HL-60/S4 treated with retinoic acid at 250 ng/mL for 4 days and 3 days (cell line): ENCODE measurements around the gene DNAH3.
"Not testable (repeated sequence)": the region's sequence is repeated elsewhere in the genome, so short reads cannot be mapped to it uniquely, and the experiment has no call there.

Experiments
- in situ Hi-C: fragments of 300-500 bp; cut with MboI; formaldehyde crosslinking; loops from 2 replicates; pipeline ENCODE4 v1.7.0; 2022; ENCODE audit warnings: low sequenced_read_pairs

DNAH3 gene

DNA sequence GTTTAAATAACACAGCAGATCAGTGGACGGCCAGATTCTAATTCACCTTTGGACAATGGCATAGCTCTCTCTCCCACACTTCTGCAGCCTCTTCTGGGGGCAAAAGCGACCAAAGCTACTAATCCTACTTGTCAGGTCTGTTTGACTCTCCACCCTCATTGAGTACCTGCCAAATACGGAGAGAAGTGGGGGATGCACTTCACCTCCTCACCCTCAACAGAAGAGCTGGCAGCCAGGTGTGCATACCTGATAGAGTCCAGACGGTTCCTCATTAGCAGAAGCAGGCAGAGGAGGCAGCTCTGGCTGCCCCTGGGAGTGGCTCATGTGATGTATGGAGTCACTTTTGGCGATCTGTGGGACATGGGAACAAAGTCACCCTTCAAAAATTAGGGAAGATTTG, 4.9 kb downstream of the DNAH3 start:
- in situ Hi-C loops: no loop called here

DNA sequence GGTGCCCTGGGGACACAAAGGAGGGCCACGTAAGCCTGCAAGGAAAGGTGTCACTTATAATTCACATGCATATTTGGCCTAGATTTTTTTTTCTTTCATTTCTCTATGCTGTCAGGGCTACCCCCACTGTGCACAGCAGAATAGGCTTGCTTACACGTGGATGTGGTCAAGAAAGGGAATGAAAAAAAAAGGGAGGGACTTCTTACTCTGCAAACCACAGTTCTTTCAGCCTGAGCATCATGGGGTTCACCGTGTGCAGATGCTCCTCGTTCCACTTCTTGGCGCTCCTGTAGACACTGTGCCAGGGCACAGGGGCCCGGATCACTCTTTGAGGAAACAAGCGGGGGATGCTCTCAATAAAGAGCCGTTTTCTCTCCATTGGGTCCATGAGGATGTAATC, 16.6 kb downstream of the DNAH3 start:
- in situ Hi-C loops: no loop called here

DNA sequence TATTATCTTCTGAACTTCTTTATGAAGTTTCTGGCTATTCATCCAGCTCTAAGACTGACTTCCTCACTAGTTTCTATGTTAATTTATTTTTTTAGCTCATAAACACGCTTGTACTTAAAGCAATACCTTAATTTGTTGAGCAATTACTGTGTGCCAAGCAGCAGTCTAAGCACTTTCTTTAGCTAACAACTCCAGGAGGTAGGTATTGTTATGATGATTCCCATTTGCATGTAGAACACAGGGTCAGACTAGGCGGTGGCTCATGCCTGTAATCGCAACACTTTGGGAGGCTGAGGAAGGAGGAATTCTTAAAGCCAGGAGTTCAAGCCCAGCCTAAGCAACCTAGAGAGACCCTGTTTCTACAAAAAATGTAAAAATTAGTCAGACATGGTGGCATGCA, 19.8 kb downstream of the DNAH3 start:
- in situ Hi-C loops: no loop called here

DNA sequence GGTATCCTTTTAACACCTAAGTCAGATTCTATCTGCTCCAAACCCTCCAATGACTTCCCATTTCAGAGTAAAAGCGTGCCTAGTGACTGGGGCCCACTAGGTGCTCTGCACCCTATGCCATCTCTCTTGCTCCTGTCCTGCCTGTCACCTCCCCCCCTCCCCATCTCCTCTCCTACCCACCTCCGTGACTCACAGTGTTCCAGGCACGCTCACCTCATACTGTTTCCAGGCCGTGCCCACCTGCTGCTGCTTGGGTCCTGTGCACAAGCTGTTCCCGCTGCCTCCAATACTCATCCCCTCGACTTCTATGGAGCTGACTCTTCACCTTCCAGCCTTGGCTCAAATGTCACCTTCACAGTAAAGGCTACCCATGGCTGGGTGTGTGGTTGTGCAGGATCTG, 21.7 kb downstream of the DNAH3 start:
- in situ Hi-C loops: no loop called here

DNA sequence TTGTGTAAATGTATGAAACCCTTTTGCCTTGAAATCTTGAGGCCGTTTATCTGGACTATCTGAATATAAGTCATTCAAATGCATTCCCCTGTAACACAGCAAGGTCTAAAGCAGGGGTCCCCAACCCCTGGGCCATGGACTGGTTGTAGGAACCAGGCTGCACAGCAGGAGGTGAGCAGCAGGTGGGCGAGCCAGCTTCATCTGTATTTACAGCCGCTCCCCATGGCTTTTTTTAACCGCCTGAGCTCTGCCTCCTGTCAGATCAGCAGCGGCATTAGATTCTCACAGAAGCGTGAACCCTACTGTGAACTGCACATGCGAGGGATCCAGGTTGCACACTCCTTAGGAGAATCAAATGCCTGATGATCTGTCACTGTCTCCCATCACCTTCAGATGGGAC, 24.1 kb downstream of the DNAH3 start:
- in situ Hi-C loops: no loop called here

DNA sequence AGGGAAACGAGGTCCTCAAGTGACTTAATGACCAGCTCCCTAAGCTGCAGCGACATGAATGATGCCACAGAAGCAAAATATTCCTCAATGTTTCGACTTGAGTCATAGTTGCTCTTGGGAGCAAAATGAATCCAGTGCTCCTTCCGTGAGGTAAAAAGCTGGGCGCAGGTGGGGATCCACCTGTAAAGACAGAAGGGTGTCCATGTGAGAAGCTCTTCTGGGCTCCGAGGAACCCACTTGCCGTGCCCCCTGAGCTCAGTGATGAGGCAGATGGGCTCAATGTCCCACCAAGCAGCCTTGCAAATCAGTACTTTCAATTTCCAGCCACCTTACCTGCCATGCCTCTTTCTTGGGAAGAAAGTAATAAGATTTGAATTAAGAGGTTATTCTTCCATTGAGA, 25.5 kb downstream of the DNAH3 start:
- in situ Hi-C loops: no loop called here

DNA sequence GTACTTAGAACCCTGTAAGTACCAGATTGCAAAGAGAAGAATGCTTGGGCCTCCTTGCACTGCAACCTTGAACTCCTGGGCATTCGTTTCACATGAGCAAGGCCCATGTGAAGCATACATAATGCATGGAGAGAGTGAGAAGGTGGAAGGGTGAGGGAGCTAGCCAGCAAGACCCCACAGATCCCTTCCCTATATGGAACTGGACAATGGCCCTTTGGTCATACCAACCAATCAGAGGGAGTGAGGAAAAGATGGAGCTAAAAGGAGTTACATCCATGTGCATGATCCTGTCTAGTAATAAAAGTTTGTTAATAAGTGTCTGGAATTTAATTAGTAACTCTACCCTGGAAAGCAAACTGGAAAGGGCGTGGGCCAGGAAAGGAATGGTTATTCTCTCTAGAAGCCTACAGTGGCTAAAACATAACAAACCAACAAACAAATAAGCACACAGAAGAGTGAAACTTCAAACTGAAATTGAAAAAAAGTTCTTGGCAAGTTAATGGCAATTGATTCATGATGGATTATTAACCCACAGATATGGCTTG, 29.6 kb downstream of the DNAH3 start:
- in situ Hi-C loops: no loop called here

DNA sequence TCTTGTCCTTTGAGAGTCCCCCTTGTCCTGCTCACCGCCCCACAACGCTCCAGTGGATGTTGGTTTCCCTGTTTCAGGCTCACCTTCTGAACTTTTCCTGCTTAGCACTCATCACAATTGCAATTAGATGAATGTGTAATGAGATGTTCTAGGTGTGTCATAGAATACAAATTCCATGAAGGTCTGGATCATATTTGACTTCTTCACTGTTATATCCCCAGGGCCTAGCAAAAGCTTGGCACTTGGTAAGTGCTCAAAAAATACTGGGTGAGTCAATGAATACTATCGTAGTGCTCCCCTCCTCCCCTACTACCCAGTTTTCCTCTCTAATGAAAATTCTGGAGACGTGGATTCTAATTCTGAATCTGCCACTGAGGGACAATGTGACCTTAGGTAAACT, 33.1 kb downstream of the DNAH3 start:
- in situ Hi-C loops: no loop called here

DNA sequence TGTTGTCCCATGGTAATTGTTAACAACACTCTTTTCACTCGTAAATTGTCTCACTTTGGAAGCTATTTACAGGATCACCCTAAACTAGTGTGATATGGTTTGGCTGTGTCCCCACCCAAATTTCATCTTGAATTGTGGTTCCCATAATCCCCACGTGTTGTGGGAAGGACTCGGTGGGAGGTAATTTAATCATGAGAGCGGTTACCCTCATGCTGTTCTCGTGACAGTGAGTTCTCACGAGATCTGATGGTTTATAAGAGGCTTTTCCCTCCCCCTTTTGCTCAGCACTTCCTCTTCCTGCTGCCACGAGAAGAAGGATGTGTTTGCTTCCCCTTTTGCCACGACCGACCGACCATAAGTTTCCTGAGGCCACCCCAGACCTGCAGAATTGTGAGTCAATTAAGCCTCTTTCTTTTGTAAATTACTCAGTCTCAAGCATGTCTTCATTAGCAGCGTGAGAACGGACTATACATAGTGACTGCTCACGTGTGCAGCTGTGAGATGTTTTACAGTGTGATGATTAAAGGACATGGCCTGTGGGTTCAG, 34.4 kb downstream of the DNAH3 start:
- in situ Hi-C loops: no loop called here

DNA sequence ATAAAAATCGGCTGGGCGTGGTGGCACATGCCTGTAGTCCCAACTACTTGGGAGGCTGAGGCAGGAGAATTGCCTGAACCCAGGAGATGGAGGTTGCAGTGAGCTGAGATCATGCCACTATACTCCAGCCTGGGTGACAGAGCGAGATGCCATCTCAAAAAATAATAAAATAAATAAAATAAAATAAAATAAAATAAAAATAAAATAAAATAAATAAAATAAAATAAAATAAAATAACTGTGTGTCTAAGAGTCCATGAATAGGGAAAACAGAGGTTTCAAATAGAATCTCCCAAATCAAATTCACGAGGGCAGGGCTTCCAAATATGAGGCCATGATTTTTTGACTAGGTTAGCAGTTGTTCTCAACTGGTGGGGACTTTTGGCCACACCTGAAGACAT, 35.1 kb downstream of the DNAH3 start:
- in situ Hi-C loops: not testable (repeated sequence)

DNA sequence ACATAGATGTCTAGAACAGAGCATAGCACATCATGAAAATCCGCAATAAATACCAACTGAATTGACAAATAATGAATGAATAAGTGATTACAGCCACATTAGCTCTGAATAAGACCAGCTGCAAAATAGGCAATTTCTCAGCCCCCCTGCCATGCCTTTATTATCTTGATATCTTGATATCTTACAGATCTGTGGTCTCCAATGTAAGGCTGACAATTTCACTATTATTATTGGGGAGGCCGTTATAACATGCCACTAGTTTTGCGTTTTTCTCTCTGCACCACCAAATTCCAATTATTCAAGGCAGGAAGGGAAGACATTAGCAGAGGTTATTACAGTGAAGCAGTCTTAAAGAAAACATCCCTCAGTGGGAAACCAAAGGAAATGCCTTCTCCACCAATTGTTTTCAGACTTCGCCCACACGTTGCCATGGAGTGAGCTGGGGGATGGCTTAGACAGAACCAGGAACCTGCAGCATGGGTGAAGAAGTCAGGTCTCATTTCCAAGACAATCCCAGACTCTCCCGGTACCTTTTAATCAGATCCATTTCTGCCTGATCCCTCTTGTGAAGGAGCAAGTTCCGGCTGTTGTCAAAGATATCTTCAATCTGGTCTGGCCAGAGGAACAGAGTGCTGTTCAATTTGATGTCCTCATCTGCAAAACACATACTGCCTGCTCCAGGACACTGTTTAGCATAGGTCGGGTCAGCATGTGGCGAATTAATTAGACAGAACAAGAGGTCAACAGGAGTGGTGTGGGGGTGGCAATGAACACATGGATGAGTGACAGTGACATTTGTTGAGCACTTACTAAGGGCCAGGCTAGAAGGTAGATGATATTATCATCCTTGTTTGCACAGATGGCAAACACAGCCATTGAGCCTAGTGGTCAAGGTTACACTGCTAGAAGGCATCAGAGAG, 46.4 kb downstream of the DNAH3 start:
- in situ Hi-C loops: no loop called here

DNA sequence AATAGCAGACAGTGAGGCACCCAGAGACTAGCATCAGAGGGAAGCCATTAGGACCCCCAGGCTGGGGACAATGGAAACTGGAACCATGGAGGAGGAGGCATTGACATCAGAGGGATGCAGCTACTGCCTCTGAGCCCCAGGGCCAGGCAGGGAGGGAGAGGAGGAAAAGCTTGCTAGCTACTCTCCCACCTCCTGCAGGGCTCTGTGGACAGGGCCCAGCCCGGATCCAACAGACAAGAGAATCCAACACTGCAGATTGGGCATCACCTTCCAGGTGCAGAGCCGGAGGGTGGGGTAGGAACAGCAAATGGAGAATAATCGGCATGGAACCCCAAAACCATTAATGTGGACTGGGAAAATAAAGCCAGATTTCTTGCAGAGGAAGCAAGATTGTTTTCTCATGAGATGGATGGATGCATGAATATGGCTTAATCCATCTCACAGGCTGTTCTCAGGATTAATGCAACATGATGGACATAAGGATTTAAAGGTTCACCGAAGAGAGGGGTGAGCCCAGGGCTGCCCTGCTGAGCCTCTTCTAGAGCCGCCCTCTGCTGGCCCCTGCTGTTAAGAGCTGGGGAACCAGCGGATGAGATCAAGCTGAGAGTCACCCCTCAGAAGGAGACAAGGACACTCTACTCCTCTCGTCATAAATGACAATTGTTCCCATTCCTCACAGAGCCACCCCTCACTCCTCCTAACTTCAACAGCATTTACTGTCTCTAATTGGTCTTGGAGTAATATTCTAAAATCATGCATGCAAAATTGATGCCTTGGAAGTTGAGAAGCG, 48.8 kb downstream of the DNAH3 start:
- in situ Hi-C loops: no loop called here

DNA sequence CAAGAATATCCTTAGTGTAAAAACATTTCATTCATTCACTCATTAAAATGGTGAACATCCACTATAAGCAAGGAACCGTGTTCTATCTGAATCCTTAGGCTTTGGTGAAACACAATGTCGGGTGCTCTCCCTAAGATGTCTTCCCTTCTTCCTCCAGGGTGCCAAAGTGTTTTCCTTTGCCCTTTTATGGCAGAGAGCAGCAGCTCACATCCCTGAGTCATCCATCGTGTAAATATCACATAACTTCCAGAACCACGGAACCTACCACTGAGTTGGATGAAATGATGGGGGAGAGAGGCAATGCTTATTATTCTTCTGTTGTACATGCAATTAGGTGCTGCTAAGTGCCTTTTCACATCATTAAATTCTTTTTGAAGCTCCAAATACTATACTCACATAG, 50.2 kb downstream of the DNAH3 start:
- in situ Hi-C loops: no loop called here

DNA sequence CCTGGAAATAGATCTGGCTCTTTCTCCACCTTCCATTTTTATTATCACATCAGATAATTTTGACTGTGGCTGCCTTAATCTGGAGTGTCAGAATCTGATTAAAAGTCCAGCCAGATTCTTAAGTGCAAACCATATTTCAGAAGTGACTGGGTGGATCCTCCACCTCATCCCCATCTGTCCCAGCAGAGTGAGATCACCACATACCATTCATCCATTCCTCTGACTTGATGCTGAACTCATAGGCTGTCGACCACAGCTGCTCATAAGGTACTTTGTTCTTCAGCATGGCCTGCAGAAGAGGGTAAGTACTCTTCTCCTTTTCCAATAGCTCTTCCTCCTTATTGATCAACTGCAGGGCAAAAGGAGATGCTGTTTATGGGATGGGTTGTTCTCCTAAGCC, 53.5 kb downstream of the DNAH3 start:
- in situ Hi-C loops: no loop called here

DNA sequence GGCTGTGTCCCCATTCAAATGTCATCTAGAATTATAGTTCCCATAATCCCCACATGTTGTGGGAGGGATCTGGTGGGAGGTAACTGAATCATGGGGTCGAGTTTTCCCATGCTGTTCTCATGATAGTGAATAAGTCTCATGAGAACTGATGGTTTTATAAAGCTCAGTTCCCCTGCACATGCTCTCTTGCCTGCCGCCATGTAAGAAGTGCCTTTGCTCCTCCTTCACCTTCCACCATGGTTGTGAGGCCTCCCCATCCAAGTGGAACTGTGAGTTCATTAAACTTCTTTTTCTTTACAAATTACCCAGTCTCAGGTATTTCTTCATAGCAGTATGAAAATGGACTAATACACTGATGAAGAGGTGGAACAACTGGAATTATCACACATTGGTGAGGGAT, 55.9 kb downstream of the DNAH3 start:
- in situ Hi-C loops: not testable (repeated sequence)

DNA sequence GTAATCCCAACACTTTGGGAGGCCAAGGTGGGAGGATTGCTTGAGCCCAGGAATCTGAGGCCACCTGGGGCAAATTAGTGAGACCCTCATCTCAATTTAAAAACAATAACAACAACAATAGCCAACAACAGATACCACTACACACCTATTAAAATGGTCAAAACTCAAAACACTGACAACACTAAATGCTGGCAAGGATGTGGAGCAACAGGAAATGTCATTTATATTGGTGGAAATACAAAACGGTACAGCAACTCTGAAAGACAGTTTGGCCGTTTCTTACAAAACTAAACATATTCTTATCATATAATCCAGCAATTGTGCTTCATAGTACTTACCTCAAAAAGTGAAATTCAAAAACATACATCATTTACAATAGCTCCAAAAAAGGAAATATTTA, 57.7 kb downstream of the DNAH3 start:
- in situ Hi-C loops: no loop called here

DNA sequence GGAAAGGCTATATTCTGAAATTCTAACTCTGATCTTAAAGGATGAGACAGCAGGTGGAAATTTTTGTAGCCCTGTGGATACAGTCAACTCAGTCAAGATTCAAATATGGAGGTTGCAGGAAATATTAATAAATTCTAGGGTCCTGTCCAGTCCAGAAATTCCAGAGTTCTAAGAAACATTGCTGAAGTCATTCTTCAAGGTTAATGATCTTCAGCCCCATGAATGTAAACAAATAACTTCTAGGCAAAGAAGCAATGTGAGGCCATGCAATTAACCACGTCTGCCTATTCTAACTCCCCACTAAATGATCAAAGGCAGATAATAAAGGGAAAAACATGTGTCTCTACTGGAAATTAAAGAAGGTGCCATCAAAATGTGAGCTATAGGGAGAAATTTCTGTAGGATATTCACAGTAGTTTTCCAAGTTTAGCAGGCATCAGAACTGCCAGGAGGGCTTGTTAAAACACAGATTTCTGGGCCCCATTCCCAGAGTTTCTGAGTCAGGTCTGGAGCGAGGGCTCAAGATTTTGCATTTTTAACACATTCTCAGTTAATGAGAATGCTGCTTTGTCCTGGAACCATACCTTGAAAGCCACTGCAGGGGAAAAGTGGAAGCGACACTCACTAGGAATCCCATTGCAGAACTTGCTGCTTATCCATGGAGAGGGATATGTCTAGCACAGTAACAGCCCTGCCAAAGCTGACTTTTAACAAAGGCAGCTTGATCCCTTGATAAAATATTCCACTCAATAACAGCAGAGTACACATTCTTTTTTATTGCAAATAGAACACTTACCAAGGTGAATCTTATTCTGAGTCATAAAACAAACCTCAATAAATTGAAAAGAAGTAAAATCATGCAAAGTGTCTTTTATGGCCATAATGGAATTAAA, 61.8 kb downstream of the DNAH3 start:
- in situ Hi-C loops: loop anchor here (10.0 kb wide), 1 partner anchor 234 kb away; no protein-coding TSS in a partner anchor

DNA sequence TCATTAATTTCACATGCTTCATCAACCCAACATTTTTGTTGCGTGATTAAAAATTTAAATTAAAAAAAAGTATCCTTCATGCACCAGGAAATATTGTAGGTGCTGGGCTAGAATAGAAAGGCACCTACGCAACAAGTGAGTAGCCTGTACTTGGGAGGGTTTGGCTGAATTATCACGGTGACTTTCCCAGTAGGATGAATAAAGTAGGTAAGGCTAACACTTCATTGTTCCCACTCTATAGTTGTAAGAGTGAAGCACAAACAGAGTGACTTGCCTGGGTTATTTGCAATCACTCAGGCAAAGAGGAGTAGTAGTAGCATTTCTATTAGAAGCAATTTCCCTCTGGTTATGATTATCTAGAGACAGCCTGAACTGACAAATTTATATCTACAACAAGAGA, 62.5 kb downstream of the DNAH3 start:
- in situ Hi-C loops: loop anchor here (10.0 kb wide), 1 partner anchor 233 kb away; no protein-coding TSS in a partner anchor

DNA sequence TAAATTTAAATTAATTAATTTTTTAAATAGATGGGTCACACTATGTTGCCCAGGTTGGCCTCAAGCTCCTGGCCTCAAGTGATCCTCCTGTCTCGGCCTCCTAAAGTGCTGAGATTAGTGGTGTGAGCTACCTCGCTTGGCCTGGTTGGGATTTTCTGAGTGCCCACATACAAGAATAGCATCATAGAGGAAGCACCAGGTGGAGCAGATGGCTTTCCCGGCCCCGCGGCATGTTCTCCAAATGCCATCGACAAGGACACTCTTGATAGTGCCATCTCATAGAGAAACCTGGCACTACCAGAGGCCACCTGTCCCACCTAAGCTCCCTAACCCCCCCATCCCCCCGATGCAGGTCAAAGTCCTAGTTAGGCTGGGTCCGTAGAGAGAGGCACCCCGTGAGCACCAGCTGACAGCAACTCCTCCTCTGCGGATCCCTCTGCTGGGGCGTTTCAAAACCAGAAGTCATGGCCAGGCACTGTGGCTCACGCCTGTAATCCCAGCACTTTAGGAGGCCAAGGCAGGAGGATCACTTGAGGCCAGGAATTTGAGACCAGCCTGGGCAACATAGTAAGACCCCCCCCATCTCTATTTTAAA, 65.9 kb downstream of the DNAH3 start:
- in situ Hi-C loops: loop anchor here (10.0 kb wide), 1 partner anchor 230 kb away; no protein-coding TSS in a partner anchor

DNA sequence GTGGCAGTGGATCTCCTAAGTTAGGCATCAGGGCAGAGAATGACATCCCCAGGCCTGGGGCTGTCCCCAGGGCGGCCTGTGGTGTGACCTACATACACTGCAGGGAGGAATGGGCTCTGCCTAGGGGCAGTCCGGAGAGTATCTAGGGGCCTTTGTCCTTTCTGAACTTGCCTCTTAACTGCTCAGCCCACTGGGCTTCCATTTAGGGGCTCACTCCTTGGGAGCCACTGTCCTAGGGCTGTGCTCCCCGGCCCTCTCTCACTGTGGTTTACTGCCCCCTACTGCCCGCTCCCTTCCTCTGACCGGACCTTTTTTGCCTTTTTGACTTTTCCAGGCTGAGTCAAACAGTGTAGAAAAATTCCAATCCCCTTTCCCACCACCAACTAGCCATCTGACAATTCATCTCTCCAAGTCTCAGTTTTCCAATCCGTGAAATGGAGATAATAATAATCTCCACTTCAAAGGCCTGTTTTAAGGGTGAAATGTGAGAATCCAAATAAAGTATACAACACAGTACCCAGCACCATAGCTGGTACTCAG, 66.8 kb downstream of the DNAH3 start:
- in situ Hi-C loops: loop anchor here (10.0 kb wide), 1 partner anchor 229 kb away; no protein-coding TSS in a partner anchor
